H1 (cell line): ENCODE measurements around the gene TTC38. TPM values are rescaled to one million over a fixed set of nuclear protein-coding genes. Genes with fewer than 3 reads are reported as not detected.

Source experiments
- polyA plus RNA-seq, 7 experiments: library from polyadenylated mRNA; depleted of rRNA in 3 of 7; stranded (reverse) in 5 of 7; unstranded in 2 of 7; fragments of >200 nt in 5 of 7; fragments of 200-250 nt in 2 of 7; gene quantifications; 1 replicate in 5 of 7; 2 replicates in 1 of 7; 4 replicates in 1 of 7; pipeline versions ENCODE4 v1.2.1 to v1.2.3, GENCODE V29; 2011 to 2013; ENCODE audit warnings: missing spikeins in 2 of 7, mixed read lengths in 2 of 7
- total RNA-seq: library from RNA; stranded (reverse); fragmentation: NEBNext Ultra II Directional; extraction: Animal tissue kit (Norgen Biotek cat#: 25700); gene quantifications from 2 replicates; pipeline ENCODE4 v1.2.1, GENCODE V29; 2021
- TF ChIP-seq, protein P1 (sequence below): fragments of 300-600 bp; sonication (generic); IDR thresholded peaks from 2 replicates; pipeline ENCODE4 v1.7.1; 2012; ENCODE audit warnings: low read length, moderate library complexity, mild to moderate bottlenecking, inconsistent platforms; ENCODE audit not compliant: insufficient replicate concordance
- TF ChIP-seq, protein P2 (sequence below): IDR thresholded peaks from 2 replicates; pipeline ENCODE4 v1.6.1; 2012; ENCODE audit warnings: low read length, inconsistent platforms

Gene TTC38
- total and polyA plus RNA-seq, 2 of the 8 experiments (the other 6 are each of a cell fraction or from before 2014, with no cell fraction given): 25.3 to 34.8 TPM

DNA sequence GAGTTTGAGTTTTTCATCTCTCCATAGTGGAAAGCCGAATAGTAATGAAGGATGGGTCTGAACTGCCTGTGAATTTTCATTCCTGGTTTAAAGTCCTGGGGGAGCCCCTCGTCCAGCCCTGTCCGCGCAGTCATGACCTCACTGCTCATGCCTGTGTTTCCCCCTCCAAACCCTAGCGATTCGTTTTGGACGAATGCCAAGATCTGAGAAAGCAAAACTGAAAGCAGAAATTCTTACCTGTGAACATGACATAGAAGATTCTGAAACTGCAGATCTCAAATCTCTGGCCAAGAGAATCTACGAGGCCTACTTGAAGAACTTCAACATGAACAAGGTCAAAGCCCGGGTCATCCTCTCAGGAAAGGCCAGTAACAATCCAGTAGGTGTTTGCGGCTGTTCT, 48.2 kb upstream of the TTC38 start (continued):
- TF ChIP-seq, protein P1, sequence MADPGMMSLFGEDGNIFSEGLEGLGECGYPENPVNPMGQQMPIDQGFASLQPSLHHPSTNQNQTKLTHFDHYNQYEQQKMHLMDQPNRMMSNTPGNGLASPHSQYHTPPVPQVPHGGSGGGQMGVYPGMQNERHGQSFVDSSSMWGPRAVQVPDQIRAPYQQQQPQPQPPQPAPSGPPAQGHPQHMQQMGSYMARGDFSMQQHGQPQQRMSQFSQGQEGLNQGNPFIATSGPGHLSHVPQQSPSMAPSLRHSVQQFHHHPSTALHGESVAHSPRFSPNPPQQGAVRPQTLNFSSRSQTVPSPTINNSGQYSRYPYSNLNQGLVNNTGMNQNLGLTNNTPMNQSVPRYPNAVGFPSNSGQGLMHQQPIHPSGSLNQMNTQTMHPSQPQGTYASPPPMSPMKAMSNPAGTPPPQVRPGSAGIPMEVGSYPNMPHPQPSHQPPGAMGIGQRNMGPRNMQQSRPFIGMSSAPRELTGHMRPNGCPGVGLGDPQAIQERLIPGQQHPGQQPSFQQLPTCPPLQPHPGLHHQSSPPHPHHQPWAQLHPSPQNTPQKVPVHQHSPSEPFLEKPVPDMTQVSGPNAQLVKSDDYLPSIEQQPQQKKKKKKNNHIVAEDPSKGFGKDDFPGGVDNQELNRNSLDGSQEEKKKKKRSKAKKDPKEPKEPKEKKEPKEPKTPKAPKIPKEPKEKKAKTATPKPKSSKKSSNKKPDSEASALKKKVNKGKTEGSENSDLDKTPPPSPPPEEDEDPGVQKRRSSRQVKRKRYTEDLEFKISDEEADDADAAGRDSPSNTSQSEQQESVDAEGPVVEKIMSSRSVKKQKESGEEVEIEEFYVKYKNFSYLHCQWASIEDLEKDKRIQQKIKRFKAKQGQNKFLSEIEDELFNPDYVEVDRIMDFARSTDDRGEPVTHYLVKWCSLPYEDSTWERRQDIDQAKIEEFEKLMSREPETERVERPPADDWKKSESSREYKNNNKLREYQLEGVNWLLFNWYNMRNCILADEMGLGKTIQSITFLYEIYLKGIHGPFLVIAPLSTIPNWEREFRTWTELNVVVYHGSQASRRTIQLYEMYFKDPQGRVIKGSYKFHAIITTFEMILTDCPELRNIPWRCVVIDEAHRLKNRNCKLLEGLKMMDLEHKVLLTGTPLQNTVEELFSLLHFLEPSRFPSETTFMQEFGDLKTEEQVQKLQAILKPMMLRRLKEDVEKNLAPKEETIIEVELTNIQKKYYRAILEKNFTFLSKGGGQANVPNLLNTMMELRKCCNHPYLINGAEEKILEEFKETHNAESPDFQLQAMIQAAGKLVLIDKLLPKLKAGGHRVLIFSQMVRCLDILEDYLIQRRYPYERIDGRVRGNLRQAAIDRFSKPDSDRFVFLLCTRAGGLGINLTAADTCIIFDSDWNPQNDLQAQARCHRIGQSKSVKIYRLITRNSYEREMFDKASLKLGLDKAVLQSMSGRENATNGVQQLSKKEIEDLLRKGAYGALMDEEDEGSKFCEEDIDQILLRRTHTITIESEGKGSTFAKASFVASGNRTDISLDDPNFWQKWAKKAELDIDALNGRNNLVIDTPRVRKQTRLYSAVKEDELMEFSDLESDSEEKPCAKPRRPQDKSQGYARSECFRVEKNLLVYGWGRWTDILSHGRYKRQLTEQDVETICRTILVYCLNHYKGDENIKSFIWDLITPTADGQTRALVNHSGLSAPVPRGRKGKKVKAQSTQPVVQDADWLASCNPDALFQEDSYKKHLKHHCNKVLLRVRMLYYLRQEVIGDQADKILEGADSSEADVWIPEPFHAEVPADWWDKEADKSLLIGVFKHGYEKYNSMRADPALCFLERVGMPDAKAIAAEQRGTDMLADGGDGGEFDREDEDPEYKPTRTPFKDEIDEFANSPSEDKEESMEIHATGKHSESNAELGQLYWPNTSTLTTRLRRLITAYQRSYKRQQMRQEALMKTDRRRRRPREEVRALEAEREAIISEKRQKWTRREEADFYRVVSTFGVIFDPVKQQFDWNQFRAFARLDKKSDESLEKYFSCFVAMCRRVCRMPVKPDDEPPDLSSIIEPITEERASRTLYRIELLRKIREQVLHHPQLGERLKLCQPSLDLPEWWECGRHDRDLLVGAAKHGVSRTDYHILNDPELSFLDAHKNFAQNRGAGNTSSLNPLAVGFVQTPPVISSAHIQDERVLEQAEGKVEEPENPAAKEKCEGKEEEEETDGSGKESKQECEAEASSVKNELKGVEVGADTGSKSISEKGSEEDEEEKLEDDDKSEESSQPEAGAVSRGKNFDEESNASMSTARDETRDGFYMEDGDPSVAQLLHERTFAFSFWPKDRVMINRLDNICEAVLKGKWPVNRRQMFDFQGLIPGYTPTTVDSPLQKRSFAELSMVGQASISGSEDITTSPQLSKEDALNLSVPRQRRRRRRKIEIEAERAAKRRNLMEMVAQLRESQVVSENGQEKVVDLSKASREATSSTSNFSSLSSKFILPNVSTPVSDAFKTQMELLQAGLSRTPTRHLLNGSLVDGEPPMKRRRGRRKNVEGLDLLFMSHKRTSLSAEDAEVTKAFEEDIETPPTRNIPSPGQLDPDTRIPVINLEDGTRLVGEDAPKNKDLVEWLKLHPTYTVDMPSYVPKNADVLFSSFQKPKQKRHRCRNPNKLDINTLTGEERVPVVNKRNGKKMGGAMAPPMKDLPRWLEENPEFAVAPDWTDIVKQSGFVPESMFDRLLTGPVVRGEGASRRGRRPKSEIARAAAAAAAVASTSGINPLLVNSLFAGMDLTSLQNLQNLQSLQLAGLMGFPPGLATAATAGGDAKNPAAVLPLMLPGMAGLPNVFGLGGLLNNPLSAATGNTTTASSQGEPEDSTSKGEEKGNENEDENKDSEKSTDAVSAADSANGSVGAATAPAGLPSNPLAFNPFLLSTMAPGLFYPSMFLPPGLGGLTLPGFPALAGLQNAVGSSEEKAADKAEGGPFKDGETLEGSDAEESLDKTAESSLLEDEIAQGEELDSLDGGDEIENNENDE: no peak
- TF ChIP-seq, protein P2, sequence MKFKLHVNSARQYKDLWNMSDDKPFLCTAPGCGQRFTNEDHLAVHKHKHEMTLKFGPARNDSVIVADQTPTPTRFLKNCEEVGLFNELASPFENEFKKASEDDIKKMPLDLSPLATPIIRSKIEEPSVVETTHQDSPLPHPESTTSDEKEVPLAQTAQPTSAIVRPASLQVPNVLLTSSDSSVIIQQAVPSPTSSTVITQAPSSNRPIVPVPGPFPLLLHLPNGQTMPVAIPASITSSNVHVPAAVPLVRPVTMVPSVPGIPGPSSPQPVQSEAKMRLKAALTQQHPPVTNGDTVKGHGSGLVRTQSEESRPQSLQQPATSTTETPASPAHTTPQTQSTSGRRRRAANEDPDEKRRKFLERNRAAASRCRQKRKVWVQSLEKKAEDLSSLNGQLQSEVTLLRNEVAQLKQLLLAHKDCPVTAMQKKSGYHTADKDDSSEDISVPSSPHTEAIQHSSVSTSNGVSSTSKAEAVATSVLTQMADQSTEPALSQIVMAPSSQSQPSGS: no peak
